Activated T-helper 17 cell treated with anti-CD3 and anti-CD28 coated beads, Interleukin-2, amount 50 U/mL, for 72 hours (primary cell): ENCODE results near the gene CENPE. TPM values are rescaled to one million over a fixed set of nuclear protein-coding genes. Genes with fewer than 3 reads are reported as not detected.

Source experiments
- ATAC-seq: fragments of 150-1000 bp; cut with Tn5 transposase; replicated peaks from 2 replicates; pipeline ENCODE4 v1.10.0; 2021; ENCODE audit warnings: mild to moderate bottlenecking, moderate library complexity
- H3K27ac Mint-ChIP-seq: one replicate; pipeline ENCODE4 v1.8.0; 2022; ENCODE audit warnings: mixed read lengths
- H3K27me3 Mint-ChIP-seq: one replicate; pipeline ENCODE4 v1.8.0; 2022; ENCODE audit warnings: mixed read lengths
- H3K36me3 Mint-ChIP-seq: one replicate; pipeline ENCODE4 v1.8.0; 2022; ENCODE audit warnings: low read depth, mild to moderate bottlenecking, mixed read lengths
- H3K4me1 Mint-ChIP-seq: one replicate; pipeline ENCODE4 v1.8.0; 2022; ENCODE audit warnings: mixed read lengths
- H3K4me3 Mint-ChIP-seq: one replicate; pipeline ENCODE4 v1.8.0; 2022; ENCODE audit warnings: mild to moderate bottlenecking, mixed read lengths
- H3K9me3 Mint-ChIP-seq: one replicate; pipeline ENCODE4 v1.8.0; 2022; ENCODE audit warnings: mixed read lengths
- total RNA-seq, 2 donors: library from RNA; stranded (reverse); gene quantifications; one replicate each; pipeline ENCODE4 v1.2.3, GENCODE V29; 2022

Gene CENPE
- total RNA-seq, 2 donors from 2014 or later = 39.4 to 50.2 TPM

- no peak overlapping the region for H3K27ac Mint-ChIP-seq
- no peak overlapping the region for H3K4me3 Mint-ChIP-seq
- H3K4me1 Mint-ChIP-seq = no peaks in the 10 kb centered on the region
- H3K27me3 Mint-ChIP-seq = no peaks in the 10 kb centered on the region
- H3K36me3 Mint-ChIP-seq = peaks cover 22% of the 10 kb centered on the region
- no peaks in the 10 kb centered on the region for H3K9me3 Mint-ChIP-seq
- ATAC-seq = no peak
Observed at GRCh38 chr4:103156106-103156505, 42.0 kb downstream of the CENPE start.

- Mint-ChIP-seq H3K36me3 (peaks cover 34% of the 10 kb centered on the region), H3K4me3 (no peak overlapping the region), H3K9me3 (no peaks in the 10 kb centered on the region), H3K27me3 (no peaks in the 10 kb centered on the region), H3K4me1 (no peaks in the 10 kb centered on the region), H3K27ac (no peak overlapping the region)
- ATAC-seq = no peak
Observed at GRCh38 chr4:103152381-103152780, 45.8 kb downstream of the CENPE start.

DNA sequence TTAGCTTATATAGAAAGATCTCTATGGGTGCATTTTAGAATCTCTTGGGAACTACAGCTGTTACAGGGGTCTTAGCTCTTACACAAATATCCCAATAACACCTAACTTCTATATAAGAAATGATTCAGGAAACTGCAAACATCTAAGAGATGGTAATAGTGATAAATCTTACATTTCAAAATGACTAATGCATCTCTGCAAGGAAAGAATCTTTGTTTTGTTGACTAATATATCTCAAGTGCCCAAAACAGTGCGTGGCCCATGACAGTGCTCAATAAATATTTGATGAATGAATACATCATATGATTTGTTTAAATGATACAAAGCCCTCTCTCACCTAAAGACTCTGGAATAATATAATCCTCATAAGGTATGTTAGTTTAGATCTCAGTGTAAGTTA lies 47.5 kb downstream of the CENPE start:
- Mint-ChIP-seq H3K4me1 (no peaks in the 10 kb centered on the region), H3K4me3 (no peak overlapping the region), H3K36me3 (peaks cover 37% of the 10 kb centered on the region), H3K27ac (no peak overlapping the region), H3K9me3 (peaks cover 9% of the 10 kb centered on the region), H3K27me3 (no peaks in the 10 kb centered on the region)
- peak; percentile 11 for ATAC-seq

DNA sequence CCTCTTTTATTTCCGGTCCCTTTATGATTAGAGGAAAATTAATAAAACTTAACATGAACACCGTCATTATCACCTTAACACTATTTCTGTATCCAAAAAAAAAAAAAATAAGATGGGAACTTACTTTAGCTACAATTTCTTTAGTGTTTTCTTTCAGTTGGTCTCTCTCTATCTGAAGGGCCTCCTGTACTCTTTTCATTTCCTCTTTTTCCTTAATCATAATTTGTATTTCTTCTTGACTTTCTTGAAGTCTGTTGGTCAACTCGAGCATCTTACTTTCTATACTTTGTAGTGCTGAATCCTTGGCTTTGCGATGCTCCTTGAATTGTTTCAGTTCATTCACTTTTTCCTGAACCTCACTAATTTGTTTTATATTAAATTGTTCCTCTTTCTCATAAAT lies 53.2 kb downstream of the CENPE start:
- Mint-ChIP-seq H3K27me3 (no peaks in the 10 kb centered on the region), H3K36me3 (peaks cover 39% of the 10 kb centered on the region), H3K4me3 (no peak overlapping the region), H3K9me3 (peaks cover 9% of the 10 kb centered on the region), H3K4me1 (no peaks in the 10 kb centered on the region), H3K27ac (no peak overlapping the region)
- ATAC-seq = no peak

DNA sequence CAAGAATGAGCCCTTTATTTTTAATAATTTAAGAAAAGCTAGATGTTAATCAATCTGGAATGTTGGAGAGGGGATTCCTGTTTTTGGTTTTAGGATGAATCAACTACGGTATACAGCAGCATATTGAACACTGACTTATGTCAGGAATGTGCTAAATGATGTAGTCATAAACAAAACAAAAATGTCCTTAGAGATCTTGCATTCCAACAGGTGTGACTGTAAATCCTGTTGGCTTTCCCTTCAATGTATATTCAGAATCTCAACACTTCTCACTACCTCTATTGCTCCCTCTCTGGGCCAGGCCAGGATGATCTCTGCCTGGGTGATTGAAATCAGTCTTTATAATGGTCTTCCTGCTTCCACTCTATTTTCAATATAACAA lies 60.7 kb downstream of the CENPE start:
- no peak overlapping the region for H3K4me3 Mint-ChIP-seq
- peaks cover 6% of the 10 kb centered on the region for H3K36me3 Mint-ChIP-seq
- no peaks in the 10 kb centered on the region for H3K4me1 Mint-ChIP-seq
- no peaks in the 10 kb centered on the region for H3K27me3 Mint-ChIP-seq
- H3K27ac Mint-ChIP-seq = peak overlapping the region; percentile 21
- H3K9me3 Mint-ChIP-seq = no peaks in the 10 kb centered on the region
- no peak for ATAC-seq

- Mint-ChIP-seq H3K9me3 (no peaks in the 10 kb centered on the region), H3K27ac (no peak overlapping the region), H3K36me3 (peaks cover 6% of the 10 kb centered on the region), H3K4me1 (no peaks in the 10 kb centered on the region), H3K4me3 (no peak overlapping the region), H3K27me3 (no peaks in the 10 kb centered on the region)
- peak; percentile 16 for ATAC-seq
Observed at GRCh38 chr4:103136671-103137445, 61.3 kb downstream of the CENPE start.

- no peaks in the 10 kb centered on the region for H3K4me1 Mint-ChIP-seq
- H3K27ac Mint-ChIP-seq = no peak overlapping the region
- peaks cover 12% of the 10 kb centered on the region for H3K9me3 Mint-ChIP-seq
- H3K27me3 Mint-ChIP-seq = no peaks in the 10 kb centered on the region
- H3K4me3 Mint-ChIP-seq = no peak overlapping the region
- no peak for ATAC-seq
- no peaks in the 10 kb centered on the region for H3K36me3 Mint-ChIP-seq
Observed at GRCh38 chr4:103129174-103129573, 69.0 kb downstream of the CENPE start.

DNA sequence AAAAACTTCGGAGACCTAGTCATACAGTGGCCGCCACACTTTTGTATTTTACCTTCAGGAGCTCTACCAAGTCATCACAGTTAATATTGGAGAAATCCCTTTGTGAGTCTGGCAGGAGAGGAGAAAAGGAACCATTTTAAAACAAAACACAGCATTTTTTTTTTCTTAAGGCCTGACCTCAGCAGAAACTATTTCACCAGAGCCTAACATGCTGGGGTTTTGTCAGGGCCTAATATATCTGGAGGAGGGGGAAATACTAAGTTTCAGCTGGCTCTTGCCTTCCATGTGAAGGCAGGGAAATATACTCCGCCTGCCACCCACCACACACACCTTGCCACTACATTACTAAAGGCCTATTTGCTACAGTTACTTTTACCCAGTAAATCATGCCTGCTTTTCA lies 72.0 kb downstream of the CENPE start:
- H3K4me3 Mint-ChIP-seq = no peak overlapping the region
- ATAC-seq = no peak
- H3K9me3 Mint-ChIP-seq = peaks cover 12% of the 10 kb centered on the region
- no peaks in the 10 kb centered on the region for H3K36me3 Mint-ChIP-seq
- H3K27ac Mint-ChIP-seq = no peak overlapping the region
- no peaks in the 10 kb centered on the region for H3K27me3 Mint-ChIP-seq
- H3K4me1 Mint-ChIP-seq = no peaks in the 10 kb centered on the region

GRCh38 chr4:103123114-103123513 lies 75.0 kb downstream of the CENPE start:
- ATAC-seq = no peak
- H3K27ac Mint-ChIP-seq = no peak overlapping the region
- H3K4me1 Mint-ChIP-seq = no peaks in the 10 kb centered on the region
- no peaks in the 10 kb centered on the region for H3K36me3 Mint-ChIP-seq
- no peak overlapping the region for H3K4me3 Mint-ChIP-seq
- H3K27me3 Mint-ChIP-seq = no peaks in the 10 kb centered on the region
- H3K9me3 Mint-ChIP-seq = peaks cover 7% of the 10 kb centered on the region

DNA sequence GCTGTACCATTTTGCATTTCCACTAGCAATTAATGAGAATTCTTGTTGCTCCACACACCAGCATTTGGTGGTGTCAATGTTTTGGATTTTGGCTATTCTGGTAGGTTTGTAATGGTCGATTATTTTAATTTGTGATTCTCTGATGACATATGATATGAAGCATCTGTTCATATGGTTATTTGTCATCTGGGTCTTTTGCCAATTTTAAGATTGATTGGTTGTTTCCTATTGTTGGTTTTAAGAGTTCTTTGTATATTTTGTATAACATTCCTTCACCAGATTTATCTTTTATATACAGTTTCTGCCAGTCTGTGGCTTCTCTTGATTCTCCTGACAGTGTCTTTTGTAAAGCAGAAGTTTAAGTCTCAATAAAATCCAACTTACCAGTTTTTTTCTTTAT lies 80.0 kb downstream of the CENPE start:
- ATAC-seq = no peak
- Mint-ChIP-seq H3K9me3 (no peaks in the 10 kb centered on the region), H3K4me3 (no peak overlapping the region), H3K4me1 (no peaks in the 10 kb centered on the region), H3K36me3 (no peaks in the 10 kb centered on the region), H3K27ac (no peak overlapping the region), H3K27me3 (no peaks in the 10 kb centered on the region)

DNA sequence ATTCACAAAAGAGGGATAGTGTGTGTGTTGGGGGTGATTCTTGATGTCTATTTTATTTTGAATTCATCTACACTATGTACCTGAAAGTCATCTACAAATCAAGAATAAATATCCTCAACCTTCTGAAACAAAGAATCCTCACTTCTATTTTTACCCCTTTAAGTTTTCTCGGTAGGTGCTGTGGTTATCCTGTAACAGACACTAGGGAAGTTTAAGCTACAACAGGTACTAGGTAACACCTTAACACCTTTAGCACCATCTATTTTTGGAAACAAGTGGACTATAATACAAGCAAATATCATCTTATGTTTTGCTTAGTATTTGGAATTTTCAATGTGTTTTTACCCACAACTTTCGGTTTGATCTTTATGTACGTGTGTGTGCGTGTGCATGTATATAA lies 86.5 kb downstream of the CENPE start:
- Mint-ChIP-seq H3K27me3 (no peaks in the 10 kb centered on the region), H3K36me3 (no peaks in the 10 kb centered on the region), H3K27ac (no peak overlapping the region), H3K4me1 (no peaks in the 10 kb centered on the region), H3K4me3 (no peak overlapping the region), H3K9me3 (no peaks in the 10 kb centered on the region)
- no peak for ATAC-seq

DNA sequence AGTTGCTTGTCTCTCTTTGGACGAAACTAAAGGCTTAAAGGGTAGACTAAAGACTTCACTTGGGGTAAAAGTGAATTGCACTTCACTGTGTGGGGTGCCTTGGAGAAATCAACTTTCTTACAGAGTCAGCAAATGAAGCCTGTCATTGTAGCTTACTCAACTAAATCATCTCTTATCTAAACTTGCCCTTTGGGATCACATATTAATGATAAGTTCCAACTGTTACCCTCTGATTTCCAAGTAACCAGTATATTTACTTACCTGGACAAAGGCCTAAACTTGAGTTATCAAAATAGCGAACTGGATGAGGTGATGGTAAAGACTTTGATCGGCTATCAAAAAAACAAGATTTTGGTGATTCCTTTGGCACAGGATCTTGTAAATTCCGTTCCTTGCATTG lies 89.6 kb downstream of the CENPE start:
- H3K4me3 Mint-ChIP-seq = no peak overlapping the region
- no peaks in the 10 kb centered on the region for H3K36me3 Mint-ChIP-seq
- no peaks in the 10 kb centered on the region for H3K9me3 Mint-ChIP-seq
- no peak for ATAC-seq
- H3K27me3 Mint-ChIP-seq = no peaks in the 10 kb centered on the region
- H3K27ac Mint-ChIP-seq = no peak overlapping the region
- no peaks in the 10 kb centered on the region for H3K4me1 Mint-ChIP-seq

DNA sequence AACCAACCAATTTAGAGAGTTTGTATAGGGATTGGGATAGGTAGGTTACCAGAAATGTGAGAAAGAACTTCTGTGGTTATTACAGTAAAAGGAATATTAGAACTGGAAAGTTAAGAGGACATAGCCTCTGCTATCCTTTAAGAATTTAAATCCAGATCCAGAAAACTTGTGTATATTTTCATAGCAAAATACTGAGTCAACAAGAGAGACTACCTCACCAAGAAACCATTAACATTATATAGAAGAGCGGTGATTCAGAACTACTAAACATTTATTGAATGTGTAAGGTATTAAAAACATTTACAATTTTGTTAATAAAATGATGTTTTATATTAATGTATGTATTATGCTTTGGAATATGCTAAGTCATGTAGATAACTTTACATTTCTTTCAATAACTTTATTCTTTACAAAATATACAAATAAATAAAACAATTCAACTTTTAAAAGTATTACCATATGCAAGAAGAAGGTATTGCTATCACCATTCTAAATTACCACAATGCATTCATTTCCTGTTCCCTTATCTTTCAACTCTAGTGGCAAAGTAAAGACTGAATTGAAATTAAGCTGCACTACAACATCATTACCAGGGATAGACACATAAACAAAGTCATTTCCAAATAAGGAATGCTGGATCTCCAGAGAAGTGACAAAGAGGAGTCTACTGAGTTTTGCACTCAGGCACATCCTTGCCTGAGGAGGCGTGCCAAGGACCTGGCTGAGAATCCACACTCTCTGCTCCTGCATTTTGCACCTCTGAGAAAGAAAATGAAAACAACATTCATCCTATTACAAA lies 92.4 kb downstream of the CENPE start:
- H3K36me3 Mint-ChIP-seq = no peaks in the 10 kb centered on the region
- H3K27ac Mint-ChIP-seq = no peak overlapping the region
- H3K4me3 Mint-ChIP-seq = no peak overlapping the region
- no peaks in the 10 kb centered on the region for H3K4me1 Mint-ChIP-seq
- no peaks in the 10 kb centered on the region for H3K9me3 Mint-ChIP-seq
- H3K27me3 Mint-ChIP-seq = no peaks in the 10 kb centered on the region
- no peak for ATAC-seq

- no peaks in the 10 kb centered on the region for H3K27me3 Mint-ChIP-seq
- no peaks in the 10 kb centered on the region for H3K4me1 Mint-ChIP-seq
- H3K27ac Mint-ChIP-seq = no peak overlapping the region
- H3K9me3 Mint-ChIP-seq = no peaks in the 10 kb centered on the region
- H3K36me3 Mint-ChIP-seq = no peaks in the 10 kb centered on the region
- H3K4me3 Mint-ChIP-seq = no peak overlapping the region
- ATAC-seq = no peak
Observed at GRCh38 chr4:103104886-103105285, 93.3 kb downstream of the CENPE start.

GRCh38 chr4:103100691-103101090 lies 97.5 kb downstream of the CENPE start:
- no peak overlapping the region for H3K27ac Mint-ChIP-seq
- H3K9me3 Mint-ChIP-seq = no peaks in the 10 kb centered on the region
- ATAC-seq = no peak
- no peak overlapping the region for H3K4me3 Mint-ChIP-seq
- peaks cover 9% of the 10 kb centered on the region for H3K4me1 Mint-ChIP-seq
- H3K36me3 Mint-ChIP-seq = no peaks in the 10 kb centered on the region
- no peaks in the 10 kb centered on the region for H3K27me3 Mint-ChIP-seq
